Measurements from ENCODE around the gene WDR87.

DNA sequence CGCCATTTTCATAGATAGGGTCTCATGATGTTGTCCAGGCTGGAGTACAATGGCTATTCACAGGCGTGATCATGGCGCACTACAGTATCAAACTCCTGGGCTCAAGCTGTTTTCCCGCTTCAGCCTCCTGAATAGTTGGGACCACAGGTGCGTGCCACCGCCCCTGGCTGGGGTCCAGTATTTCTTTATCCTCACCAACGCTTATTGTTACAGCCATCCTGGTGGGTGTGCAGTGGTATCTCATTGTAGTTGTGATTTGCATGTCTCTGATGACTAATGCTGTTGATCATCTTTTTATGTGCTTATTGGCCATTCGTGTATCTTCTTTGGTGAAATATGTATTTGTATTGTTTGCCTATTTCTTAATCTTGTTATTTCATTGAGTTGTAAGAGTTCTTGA, 49.6 kb upstream of the WDR87 start:
- TF ChIP-seq, protein P1, sequence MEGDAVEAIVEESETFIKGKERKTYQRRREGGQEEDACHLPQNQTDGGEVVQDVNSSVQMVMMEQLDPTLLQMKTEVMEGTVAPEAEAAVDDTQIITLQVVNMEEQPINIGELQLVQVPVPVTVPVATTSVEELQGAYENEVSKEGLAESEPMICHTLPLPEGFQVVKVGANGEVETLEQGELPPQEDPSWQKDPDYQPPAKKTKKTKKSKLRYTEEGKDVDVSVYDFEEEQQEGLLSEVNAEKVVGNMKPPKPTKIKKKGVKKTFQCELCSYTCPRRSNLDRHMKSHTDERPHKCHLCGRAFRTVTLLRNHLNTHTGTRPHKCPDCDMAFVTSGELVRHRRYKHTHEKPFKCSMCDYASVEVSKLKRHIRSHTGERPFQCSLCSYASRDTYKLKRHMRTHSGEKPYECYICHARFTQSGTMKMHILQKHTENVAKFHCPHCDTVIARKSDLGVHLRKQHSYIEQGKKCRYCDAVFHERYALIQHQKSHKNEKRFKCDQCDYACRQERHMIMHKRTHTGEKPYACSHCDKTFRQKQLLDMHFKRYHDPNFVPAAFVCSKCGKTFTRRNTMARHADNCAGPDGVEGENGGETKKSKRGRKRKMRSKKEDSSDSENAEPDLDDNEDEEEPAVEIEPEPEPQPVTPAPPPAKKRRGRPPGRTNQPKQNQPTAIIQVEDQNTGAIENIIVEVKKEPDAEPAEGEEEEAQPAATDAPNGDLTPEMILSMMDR (IDR thresholded peaks at IDR 0.05; ENCODE audit: borderline replicate concordance, extremely low read depth, low read length, poor library complexity, severe bottlenecking), result no peak
- no peak for TF ChIP-seq EZH2 (IDR thresholded peaks at IDR 0.05; ENCODE audit: borderline replicate concordance, low read depth, low read length, severe bottlenecking)
